Measurements from ENCODE around the gene ZBTB2.

Gene ZBTB2, protein sequence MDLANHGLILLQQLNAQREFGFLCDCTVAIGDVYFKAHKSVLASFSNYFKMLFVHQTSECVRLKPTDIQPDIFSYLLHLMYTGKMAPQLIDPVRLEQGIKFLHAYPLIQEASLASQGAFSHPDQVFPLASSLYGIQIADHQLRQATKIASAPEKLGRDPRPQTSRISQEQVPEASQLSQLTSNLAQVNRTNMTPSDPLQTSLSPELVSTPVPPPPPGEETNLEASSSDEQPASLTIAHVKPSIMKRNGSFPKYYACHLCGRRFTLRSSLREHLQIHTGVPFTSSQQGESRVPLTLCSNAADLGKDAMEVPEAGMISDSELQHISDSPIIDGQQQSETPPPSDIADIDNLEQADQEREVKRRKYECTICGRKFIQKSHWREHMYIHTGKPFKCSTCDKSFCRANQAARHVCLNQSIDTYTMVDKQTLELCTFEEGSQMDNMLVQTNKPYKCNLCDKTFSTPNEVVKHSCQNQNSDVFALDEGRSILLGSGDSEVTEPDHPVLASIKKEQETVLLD

DNA sequence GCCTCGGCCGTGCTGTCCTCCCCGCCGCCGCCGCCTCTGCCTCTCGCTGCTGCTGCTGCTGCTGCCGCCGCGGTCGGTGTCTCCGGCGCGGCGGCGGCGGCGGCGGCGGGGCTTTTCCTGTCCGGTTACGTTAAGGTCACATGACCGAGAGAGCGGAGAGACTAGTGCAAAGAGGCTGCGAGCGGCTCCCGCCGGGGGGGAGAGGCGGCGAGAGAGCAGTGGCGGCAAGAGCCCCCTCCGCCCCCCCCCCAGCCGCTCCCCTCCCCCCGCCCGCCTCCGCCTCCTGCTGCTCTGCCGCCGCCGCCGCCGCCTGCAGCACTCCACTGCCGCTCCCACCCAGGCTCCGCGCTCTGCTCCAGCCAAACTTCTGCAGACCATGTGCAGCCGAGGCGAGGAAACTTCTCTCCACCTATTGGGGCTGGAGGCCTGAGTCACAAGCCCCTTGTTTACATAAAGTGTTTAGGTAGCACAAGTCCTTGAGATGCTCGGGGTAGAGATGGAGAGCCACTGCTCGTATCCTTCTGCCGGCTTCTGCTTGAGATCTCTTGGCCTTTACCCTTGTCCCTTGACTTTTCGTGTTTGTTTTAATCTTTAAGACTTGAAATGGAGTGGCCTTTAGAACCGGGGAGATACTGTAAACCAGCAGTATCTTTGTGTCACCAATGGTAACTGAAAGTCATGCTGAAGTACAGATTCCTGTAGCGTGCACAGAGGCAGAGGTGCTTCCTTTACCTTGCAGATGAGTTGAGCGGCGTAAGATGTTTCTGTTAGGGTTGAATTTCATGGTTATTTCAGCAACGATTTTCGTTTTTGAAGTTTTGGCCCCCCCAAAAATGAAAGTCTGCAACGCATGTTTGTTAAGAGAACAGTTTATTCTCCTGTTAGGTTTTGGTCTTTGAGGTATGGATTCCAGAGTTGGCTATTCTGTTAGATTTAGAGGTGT lies at the start of gene ZBTB2:
ZBTB2 (minus strand) TSS at position 89 of the 943 bp plus-strand sequence. CDS start 17,922 bp downstream, outside the sequence.
- peak; percentile 92 for DNase-seq (ENCODE audit: low read depth)

DNA sequence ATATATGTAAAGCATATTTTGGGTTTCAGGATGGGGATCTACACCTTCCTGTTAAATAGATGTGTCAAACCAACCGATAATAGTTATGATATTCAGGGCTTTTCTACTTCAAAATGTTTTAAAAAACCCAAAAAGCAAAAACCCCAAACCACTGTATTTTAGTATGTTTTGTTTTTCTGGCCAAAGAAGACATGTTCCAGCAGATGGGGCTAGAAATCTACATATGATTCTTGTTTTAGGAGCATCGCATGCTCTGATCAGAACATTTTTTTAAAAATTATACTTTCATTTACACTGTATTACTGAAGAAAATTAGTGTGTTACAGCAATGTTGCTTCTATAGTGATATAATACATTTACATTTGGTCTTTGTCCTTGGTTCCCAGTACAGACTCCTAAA lies 49.6 kb upstream of the ZBTB2 start:
- DNase-seq (ENCODE audit: low read depth) = no peak

DNA sequence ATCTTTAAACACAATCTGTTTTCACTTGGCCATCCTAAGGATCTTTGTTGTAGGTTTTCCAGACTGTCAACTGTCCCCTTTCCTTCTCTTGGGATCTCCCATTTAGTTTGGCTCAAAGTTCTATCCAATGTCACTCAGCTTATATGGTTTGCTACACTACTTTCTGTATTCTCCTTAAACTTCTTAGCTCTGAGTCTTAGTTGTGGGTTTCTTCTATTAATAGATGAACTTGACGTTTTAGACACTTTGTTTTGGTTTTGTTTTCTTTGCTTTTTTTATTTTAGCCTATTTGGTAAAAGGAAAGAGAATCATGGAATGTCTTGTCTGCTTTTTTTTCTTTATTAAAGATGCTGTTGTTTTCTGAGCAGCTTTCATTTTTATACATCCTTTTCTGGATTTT lies 49.1 kb upstream of the ZBTB2 start:
- no peak for DNase-seq (ENCODE audit: low read depth)

DNA sequence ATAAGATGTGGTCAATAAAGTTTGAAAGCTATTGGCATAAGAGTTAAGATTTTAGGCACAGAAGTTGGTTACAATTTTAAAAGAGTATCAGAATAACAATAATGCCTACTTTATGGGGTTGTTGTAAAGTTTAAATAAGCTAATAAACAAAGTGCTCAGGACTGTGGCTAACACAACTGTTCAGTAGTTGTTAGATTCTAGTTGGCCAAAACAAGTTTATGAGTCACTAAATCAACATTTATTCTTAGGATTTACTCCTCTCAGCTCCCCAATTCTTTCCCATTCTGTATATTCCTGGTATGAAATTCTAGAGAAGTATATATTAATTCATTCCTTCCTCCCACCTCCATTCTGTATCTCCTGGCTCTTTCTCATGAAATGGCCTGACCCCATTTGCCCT lies 46.0 kb upstream of the ZBTB2 start:
- no peak for DNase-seq (ENCODE audit: low read depth)

DNA sequence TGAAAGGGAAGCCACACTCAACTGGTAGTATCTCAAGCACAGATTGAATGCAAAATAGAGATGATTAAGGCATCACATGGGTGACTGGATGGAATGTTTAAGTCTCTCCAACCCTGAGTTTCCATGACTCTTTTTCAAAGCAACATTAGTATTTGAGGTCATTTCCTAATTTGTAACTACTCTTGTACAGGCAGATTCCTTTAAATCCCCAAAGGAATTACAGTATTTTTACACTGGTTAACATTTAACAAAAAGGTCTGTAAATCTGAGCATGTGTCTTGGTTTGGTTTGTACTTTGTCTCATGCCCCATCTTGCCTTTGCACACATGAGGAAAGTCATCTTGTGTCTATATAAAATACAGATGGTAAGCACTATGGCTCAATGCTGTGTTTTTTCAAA lies 45.4 kb upstream of the ZBTB2 start:
- no peak for DNase-seq (ENCODE audit: low read depth)

DNA sequence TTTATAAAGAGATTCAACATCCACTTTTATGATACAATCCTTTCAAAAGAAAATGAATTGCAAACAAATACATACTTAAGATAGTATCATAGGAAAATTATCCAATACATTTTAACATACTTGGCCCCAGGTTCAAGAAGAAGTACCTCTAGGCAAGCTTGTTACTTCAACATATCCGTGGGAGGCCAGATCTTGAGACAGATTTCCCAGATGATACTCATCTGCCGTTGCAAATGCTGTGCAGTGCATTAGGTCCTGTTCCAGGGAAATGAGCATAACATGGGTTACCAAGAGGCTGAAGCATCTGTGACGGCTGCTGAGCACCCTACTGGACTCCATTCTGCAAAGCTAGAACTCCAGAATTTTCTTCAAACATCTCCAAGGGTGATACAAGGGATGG lies 44.9 kb upstream of the ZBTB2 start:
- no peak for DNase-seq (ENCODE audit: low read depth)

DNA sequence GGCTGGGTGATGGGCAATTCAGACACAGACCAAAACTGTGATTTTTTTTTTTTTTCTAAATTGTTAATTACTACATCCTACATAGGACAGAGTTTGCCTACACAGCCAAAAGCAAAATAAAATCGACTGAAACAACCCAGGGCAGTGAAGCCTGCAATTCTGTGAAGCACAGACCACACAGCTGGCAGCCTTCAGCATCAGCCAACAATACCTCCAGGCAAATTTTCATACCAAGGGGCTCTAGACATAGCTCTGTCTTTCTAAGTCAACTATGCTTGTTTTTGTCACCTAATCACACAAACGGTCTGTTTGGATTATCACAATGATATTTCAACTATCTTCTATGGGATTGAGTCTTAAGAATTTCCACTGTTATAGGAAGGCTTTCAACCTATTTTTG lies 43.0 kb upstream of the ZBTB2 start:
- DNase-seq (ENCODE audit: low read depth) = no peak

DNA sequence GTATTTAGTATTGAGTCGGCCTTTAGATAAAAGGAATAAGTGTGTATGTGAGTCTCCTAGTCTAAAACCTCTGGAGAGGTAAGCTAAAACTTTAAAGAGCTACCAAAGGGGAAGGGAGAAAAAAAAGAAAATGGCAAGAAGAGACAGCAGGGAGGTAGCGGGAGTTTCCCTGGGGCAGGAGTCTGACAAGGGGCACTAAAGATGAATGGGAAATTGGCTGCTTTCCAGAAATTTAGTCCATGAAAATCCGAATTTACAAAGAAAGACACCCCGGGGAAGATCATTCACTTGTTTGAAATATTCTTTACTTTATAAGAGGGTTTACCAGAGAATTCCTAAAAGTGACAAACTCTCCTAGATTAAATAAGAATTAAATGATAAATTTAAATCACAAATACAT lies 41.3 kb upstream of the ZBTB2 start:
- DNase-seq (ENCODE audit: low read depth) = no peak

DNA sequence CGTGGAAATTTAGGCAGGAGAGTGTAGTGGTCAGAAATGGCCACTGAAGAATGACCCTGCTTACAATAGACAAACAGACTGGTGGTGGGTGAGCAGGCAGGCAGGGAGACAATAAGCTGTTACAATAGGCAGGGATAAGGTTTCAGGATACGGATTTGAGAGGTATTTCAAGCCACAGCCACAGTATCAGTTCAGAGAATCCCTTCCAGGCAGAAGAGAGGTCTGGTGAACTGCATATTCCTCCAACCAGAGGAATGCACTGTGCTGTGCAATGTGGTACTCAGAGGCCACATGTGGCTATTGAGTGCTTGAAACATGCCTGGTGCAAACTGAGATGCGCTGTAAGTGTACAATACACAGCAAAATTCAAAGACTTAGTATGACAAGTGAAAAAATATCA lies 40.0 kb upstream of the ZBTB2 start:
- DNase-seq (ENCODE audit: low read depth) = peak; percentile 46

DNA sequence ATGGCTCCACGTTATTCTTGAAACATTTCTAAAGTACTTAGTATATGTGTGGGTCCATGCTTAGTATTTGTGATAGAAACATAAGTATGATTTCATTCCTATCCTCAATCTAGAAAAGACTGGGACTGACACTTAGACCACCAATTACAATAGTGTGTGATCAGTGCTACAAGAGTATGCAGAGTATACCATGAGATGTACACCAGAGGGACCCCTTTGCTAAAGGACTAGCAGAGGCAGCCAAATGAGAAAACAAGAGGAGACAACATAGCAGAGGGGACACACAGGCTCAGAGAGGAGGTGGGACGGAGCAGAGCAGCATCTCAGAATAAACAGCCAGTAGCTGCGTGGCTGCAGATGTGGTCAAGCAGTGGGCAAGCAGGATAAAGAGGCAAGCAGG lies 39.5 kb upstream of the ZBTB2 start:
- no peak for DNase-seq (ENCODE audit: low read depth)

DNA sequence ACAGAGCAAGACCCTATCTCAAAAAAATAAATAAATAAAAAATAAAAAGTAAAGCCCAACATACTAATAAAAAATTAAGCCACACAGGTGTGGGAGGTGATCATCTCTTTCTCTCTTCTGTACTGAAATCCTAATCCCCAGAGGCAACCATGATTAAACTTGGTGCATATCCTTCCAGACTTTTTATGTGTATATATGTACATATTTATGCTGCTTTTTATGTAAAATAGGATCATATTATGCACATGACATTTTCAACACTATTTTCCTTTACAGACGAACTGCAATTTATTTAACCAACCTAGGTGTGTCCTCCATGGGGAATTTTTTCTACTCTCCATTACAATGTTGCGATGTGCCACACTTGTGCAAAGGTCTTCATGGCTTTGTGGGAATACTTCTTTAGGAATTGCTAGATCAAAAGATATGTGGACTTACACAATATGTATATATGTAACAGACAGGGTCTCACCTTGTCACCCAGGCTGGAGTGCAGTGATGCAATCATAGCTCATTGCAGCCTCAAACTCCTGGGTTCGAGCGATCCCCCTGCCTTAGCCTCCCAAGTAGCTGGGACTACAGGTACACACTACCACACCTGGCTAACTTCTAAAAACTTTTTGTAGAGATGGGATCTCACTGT lies 36.9 kb upstream of the ZBTB2 start:
- no peak for DNase-seq (ENCODE audit: low read depth)

DNA sequence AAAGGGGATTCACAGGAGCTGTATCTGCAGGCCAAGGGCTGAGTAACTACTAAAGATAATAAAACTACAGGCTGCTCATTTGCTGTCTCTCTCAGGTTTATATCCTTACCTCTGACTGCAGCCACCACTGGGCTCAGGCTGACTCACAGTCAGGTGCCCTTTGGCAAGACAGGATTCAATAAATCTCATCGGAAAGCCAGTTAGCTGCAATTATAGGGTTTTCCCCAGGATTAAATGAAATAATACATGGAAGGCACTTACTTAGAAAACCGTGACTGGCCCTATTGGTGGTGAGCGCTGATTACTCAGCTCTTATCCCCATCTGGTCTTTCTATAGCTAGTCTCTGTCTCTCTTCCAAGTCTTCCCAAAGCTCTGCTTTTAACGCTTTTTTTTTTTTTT lies 34.2 kb upstream of the ZBTB2 start:
- DNase-seq (ENCODE audit: low read depth) = no peak

DNA sequence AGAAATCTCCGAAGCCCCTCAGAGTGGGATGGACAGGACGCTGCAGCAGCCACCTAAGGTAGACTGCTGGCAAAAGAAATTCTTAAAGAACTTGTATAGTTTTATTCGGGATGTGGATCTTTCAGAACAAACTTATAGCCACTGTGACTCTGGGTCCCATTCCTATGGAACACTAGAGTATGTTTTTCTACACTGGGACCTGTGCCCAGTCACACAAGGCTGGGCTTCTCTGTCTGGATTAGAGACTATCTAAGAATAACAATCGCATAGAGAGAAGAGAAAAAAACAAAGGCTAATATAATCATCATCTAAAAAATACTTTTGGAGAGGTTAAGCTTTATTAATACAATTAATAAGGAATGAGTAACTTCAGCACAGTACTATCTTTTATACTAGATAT lies 31.6 kb upstream of the ZBTB2 start:
- DNase-seq (ENCODE audit: low read depth) = peak; percentile 45

DNA sequence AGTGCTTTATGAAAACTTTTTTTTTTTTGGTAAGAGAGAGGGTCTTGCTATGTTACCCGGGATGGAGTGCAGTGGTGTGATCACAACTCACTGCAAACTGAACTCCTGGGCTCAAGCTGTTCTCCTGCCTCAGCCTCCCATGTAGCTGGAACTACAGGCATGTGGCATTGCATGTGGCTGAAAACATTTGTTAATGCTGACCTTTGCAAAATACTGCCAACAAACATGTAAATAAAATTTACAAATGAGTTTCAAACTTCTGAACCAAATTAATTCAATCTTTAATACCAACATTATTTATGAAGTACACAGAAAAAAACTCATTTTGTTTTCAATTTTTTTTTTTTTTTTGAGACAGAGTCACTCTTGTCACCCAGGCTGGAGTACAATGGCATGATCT lies 26.1 kb upstream of the ZBTB2 start:
- DNase-seq (ENCODE audit: low read depth) = no peak

DNA sequence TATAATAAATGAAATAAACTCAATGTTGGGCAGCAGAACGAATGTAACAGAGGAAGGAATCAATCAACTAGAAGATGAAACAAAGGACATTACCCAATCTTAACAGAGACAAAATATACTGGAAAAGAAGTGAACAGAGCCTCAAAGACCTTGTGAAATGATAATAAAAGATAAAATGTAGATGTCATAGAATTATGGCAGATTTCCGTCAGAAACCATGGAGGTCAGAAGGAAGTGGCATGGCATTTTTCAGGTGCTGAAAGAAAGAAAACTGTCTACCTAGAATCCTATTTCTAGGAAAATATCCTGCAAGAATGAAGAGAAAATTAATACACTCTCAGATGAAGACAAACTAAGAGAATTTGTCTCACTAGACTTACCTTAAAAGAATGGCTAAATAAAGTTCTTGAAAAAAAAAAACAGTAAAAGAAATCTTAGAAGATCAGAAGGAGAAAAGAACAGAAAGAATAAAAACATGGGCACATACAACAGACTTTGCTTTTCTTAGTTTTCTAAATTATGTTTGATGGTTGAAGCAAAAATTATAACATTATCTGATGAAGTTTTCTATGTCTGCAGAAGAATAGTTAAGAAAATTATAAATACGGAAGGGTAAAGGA lies 23.4 kb upstream of the ZBTB2 start:
- DNase-seq (ENCODE audit: low read depth) = no peak

DNA sequence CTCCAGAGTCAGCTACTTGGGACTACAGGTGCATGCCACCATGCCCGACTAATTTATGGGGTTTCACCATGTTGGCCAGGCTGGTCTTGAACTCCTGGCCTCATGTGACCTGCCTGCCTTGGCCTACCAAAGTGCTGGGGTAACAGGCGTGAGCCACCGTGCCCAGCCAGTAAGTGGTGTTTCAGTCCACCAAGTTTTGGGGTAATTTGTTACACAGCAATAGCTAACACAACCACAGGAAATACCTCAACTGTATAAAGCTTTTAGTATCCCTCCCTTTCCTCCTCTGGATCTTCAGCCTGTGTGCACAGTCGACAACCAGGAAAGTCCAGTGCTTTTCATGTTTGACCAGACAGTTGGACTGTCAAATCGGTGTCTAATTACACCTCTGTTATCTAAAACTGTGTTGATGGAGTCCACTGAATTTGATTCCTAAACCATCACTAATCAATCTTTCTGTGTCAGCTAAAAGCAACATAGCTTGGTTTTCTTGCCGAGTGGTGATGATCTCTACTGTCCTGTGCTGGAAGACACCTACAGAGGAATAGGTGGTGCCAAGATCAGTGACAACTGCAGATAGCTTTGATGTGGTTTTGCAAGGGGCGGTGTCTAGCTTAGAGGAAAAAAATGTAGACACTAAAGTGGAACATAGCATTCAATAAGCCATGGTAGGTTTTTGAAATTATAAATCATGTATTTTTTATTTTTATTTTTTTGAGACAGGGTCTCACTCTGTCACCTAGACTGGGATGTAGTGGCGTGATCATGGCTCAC lies 22.2 kb upstream of the ZBTB2 start:
- no peak for DNase-seq (ENCODE audit: low read depth)

DNA sequence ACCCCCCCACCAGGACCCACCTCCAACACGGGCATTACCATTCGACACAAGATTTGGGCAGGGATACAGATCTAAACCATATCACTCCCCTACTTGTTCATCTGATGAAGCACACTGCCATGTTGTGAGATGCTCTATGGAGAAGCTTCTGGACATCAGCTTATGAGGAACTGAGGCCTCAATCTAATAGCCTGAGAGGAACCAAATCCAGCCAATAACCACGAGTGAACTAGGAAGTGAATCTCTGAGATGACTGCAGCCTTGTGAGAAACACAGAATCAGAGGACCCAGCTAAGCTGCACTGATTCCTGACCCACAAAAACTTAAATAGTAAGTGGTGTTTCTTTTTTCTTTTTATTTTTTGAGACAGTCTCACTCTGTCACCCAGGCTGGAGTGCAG lies 21.6 kb upstream of the ZBTB2 start:
- no peak for DNase-seq (ENCODE audit: low read depth)

DNA sequence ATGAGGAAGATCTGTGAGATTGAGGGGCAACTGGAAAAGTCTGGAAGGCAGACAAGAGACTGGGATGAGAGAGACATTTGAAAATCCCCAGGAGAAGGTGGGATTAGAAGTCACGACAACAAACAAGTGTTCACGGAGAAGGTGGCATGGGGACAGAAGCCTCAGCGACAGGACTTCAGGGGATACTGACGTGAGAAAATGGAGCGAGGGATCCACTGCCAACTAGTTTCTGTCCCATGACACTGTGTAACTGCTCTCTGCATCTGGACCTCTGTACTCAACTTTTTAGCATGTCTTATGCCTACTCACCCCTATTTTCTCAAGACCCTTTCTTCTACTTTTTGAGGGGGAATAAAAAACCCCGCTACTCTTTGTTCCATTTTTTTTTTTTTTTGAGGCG lies 18.3 kb upstream of the ZBTB2 start:
- DNase-seq (ENCODE audit: low read depth) = no peak

DNA sequence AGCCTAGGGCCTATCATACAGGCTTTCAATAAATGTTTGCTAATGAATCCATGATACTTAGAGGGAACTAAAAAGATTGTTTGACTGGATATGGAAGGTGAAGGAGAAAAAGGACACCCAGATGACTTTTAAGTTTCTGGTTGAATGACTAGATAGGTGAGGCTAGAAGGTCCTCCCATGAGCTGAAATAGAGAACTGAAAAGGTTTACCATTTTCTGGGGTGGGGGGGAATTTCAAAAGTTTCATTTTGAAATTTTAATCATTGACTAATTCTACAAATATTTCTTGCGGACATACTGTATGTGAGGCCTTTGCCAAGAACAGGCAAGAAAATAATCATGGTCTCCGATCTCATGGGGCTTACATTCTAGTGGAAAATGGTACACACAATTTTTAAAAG lies 17.9 kb upstream of the ZBTB2 start:
- peak; percentile 22 for DNase-seq (ENCODE audit: low read depth)

DNA sequence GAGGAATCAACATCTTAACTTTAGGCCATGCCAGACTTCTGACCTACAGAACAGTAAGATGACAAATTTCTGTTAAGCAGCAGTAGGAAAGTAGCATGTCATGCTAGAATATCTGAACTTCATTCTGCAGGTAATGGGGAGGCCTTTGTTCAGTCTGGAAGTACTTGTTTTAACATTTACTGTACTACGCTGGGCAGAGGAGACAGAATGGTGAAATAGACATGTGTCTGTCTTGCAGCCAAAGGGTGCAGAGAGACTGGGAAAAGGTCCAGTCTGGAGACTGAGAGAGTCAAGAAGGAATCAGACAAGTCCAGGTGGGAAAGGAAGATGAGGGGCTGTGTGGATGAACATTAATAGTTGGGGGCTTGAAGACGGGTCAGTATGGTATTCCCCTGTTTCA lies 17.5 kb upstream of the ZBTB2 start:
- no peak for DNase-seq (ENCODE audit: low read depth)

DNA sequence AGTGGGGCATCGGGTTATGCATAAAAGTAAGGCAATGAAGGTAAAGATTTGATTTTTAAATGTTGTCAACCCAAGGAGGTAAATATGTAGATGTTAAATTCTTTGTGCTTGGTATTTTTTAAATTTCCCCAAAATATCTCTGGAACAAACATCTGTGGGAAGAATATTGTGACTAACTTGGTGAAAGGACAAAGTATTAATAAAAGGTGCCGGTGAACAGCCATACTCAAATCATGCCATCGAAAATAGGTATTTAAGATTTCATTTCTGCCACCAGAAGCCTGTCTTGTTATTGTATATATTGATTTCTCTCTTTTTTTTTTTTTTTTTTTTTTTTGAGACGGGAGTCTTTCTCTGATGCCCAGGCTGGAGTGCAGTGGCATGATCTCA lies 12.6 kb upstream of the ZBTB2 start:
- no peak for DNase-seq (ENCODE audit: low read depth)

Data from iris pigment epithelial cell (primary cell).